Right atrium auricular region (tissue), 2 donors: Measurements from ENCODE around the gene EWSR1. TPM values are rescaled to one million over a fixed set of nuclear protein-coding genes. Genes with fewer than 3 reads are reported as not detected.

Experiments
- DNase-seq: peaks from one replicate; pipeline ENCODE4 v3.0.0-alpha.2; 2019; ENCODE audit warnings: low spot score
- H3K27ac ChIP-seq, 2 donors: fragments of 200-600 bp; sonication (generic); 1 replicate in 1 of 2; 2 replicates in 1 of 2; pipeline ENCODE4 v1.5.1; 2016 to 2019
- H3K27me3 ChIP-seq, 2 donors: fragments of 200-600 bp; sonication (generic); one replicate each; pipeline versions ENCODE4 v1.5.1 to v1.6.0; 2017 to 2019
- H3K36me3 ChIP-seq: fragments of 200-600 bp; sonication (generic); one replicate; pipeline ENCODE4 v1.5.1; 2016
- H3K4me1 ChIP-seq, 2 donors: fragments of 200-600 bp; sonication (generic); one replicate each; pipeline versions ENCODE4 v1.5.1 to v1.6.0; 2017 to 2019
- H3K4me3 ChIP-seq, 2 donors: fragments of 200-600 bp; sonication (generic); 1 replicate in 1 of 2; 2 replicates in 1 of 2; pipeline ENCODE4 v1.5.1; 2017 to 2019; ENCODE audit warnings: mild to moderate bottlenecking in 1 of 2, moderate library complexity in 1 of 2
- H3K9me3 ChIP-seq, 2 donors: fragments of 200-600 bp; sonication (generic); one replicate each; pipeline ENCODE4 v1.5.1; 2019
- total RNA-seq, 2 donors: library from RNA; depleted of rRNA; stranded (reverse); fragments of >200 nt; gene quantifications; one replicate each; pipeline ENCODE4 v1.1.0, GENCODE V29; 2016
- TF ChIP-seq, protein P1 (sequence below), 2 donors: fragments of 200-600 bp; sonication (generic); IDR thresholded peaks; one replicate each; pipeline ENCODE4 v1.5.1; 2019; ENCODE audit warnings: antibody characterized with exemption in 2 of 2

Gene EWSR1
- total RNA-seq, 2 donors from 2014 or later = 153 to 179 TPM

DNA sequence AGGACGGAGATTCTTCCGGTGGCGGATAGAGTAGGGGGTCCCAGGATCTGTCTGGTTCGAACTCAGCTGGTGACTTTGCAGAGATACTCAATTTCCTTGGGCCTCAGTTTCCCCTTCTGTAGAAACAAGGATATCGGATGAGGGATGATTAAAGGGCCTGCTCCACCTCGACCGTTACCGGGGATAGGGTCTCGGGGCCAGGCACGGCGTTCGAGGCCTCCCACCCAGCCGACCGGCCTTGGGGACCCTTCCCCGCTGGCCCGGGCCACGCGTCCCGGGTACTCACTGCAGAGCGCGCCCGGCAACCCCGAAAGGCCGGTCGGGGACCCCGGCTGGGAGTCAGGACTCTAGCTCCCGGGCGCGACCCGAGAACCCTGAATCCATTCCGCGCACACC, 608 bp upstream of the EWSR1 start:
- no peak for DNase-seq
- peaks cover 24% of the 10 kb centered on the region for H3K36me3 ChIP-seq
- peak overlapping the region; percentile 99 for H3K27ac ChIP-seq
- peaks cover 0 to 51% of the 10 kb centered on the region in 2 donors for H3K4me1 ChIP-seq
- TF ChIP-seq, protein P1, sequence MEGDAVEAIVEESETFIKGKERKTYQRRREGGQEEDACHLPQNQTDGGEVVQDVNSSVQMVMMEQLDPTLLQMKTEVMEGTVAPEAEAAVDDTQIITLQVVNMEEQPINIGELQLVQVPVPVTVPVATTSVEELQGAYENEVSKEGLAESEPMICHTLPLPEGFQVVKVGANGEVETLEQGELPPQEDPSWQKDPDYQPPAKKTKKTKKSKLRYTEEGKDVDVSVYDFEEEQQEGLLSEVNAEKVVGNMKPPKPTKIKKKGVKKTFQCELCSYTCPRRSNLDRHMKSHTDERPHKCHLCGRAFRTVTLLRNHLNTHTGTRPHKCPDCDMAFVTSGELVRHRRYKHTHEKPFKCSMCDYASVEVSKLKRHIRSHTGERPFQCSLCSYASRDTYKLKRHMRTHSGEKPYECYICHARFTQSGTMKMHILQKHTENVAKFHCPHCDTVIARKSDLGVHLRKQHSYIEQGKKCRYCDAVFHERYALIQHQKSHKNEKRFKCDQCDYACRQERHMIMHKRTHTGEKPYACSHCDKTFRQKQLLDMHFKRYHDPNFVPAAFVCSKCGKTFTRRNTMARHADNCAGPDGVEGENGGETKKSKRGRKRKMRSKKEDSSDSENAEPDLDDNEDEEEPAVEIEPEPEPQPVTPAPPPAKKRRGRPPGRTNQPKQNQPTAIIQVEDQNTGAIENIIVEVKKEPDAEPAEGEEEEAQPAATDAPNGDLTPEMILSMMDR (IDR thresholded peaks at IDR 0.05) = no peak
- no peaks in the 10 kb centered on the region for H3K9me3 ChIP-seq
- peak overlapping the region; percentile 89 to 93 for H3K4me3 ChIP-seq
- no peaks in the 10 kb centered on the region for H3K27me3 ChIP-seq

DNA sequence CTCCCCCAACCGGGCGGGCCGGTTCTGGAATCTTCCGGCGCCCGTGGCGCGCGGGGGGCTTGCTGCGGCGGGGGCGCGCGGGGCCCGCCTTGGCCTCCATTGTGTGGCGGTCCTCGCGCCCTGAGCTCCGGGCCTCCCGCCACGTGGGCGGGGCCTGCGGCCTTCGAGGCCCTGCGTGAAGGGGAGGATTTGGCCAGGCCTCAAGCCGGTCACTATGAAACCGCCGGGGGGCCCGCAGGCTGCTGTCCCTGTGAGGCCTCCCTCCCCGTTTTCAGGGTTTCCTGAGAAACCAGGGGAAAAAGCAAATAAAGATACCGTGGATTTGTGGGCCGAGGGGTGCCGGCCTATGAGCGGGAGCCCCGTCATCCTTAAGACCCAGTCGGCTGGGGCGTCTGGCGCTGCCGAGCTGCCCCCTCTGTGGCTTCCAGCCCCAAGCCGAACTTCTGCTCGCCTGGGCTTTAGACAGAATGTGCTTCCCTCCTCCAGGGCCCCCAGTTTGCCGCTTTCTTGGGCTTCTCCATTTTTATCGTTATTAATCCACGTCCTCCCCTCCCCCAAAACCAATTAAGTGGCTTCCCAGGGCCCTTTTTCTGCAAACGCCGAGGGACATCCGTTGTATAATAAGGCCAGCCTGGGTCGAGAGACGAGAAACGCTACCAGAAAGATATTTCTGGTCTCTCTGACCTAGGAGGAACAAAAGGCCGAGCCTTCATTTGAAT, 602 bp downstream of the EWSR1 start:
- Histone ChIP-seq H3K4me3 (peak overlapping the region; percentile 89 to 93), H3K27me3 (no peaks in the 10 kb centered on the region), H3K4me1 (peaks cover 0 to 53% of the 10 kb centered on the region in 2 donors), H3K36me3 (peaks cover 33% of the 10 kb centered on the region), H3K27ac (peak overlapping the region; percentile 99), H3K9me3 (no peaks in the 10 kb centered on the region)
- TF ChIP-seq, protein P1 (IDR thresholded peaks at IDR 0.05) = no peak
- DNase-seq = peak; percentile 65

DNA sequence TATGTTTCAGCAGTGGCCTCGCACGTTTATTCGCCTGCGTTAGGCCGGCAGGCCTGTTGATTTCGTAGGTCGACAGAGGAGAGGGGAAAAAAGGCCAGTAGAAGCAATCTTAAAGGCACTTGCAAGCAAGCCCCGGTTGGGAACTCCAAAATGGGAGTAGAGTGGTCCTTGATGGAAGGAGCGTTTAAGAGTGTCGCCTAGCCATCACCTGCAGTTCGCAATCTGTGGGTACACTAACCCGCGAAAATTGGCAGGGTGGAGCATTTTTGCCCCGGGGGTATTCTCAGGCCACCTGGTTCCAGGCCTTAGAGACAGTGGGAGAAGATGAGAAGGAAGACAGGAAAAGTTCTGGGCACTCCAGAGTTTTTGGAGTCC, 1.1 kb downstream of the EWSR1 start:
- H3K27me3 ChIP-seq = no peaks in the 10 kb centered on the region
- H3K9me3 ChIP-seq = no peaks in the 10 kb centered on the region
- peak overlapping the region; percentile 99 for H3K27ac ChIP-seq
- DNase-seq = peak; percentile 40
- peaks cover 0 to 53% of the 10 kb centered on the region in 2 donors for H3K4me1 ChIP-seq
- peak overlapping the region; percentile 89 to 93 for H3K4me3 ChIP-seq
- TF ChIP-seq, protein P1 (IDR thresholded peaks at IDR 0.05) = no peak
- peaks cover 33% of the 10 kb centered on the region for H3K36me3 ChIP-seq

DNA sequence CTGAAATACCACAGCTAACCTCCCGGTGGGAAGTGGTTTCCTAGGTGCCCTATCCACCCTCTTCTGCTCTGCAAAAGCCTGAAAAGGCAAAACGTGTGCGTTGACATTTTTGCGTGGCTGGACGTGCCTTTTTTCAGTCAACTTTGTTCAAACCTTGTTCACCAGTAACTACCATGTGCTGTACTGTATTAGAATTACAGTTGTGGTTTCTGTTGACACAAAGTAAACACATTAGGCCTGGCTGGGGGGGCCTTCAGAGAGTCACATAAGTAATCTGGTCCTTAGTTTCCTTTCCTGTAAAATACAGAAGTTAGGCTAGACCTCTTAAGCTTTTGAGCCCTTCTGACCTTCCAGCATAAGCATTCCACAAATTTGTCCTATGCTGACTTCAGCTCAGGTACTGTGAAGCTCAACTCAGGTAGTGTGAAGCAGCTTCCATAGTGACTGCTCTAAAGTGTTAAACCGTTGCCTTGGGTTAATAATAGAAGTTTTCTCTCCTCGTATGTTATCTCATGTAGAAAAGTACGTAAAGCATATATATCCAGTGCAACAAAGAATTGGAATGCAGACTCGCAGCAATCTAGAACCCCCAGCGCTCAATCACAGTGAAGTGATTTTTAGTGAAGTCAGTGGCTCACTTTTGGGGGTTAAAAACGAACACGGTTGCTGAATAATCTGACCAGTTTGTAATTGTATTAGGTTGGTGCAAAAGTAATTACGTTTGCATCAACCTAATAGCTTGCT, 1.8 kb downstream of the EWSR1 start:
- Histone ChIP-seq H3K36me3 (peaks cover 34% of the 10 kb centered on the region), H3K27me3 (no peaks in the 10 kb centered on the region)

DNA sequence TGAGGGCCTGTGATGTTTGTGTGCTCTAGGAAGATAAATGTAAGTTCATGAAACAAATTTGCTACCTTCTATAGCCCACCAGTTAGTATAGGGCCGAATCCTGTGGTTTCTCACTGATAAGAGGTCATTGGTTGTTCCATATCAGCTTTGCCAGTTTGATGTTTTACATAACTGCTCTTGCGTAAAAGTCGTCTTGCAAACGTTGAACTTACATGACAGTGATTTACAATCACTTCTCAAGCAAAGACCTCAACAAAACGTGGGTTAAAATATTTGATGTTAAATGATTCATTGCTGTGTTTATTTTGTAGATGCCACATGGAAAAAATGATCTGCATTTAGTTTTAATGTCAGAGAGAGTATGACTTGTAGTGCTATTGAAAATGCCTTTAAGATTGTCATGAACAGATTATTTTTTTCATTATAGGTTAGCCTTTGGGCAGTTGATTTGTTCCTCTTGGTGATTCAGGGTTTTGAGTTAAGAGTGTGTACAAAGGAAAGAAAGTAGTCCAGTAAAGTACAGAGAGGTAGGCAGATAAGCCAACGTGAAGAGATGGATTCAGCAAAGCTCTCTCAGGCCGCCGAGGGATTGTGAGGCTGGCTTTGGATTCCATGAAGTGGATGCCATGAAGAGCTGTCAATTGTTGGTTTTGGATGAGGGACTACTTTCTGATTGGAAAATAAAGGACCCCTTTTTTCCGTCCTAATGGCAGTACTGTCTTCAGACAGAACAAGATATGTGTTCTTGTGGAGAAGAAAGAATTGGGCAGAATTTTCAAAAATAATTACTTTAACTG, 2.6 kb downstream of the EWSR1 start:
- Histone ChIP-seq H3K4me1 (peaks cover 0 to 53% of the 10 kb centered on the region in 2 donors), H3K27me3 (no peaks in the 10 kb centered on the region), H3K36me3 (peaks cover 35% of the 10 kb centered on the region), H3K4me3 (peak overlapping the region; percentile 89 to 93), H3K9me3 (no peaks in the 10 kb centered on the region), H3K27ac (no peak overlapping the region)
- peak; percentile 52 for DNase-seq
- TF ChIP-seq, protein P1 (IDR thresholded peaks at IDR 0.05) = no peak

More for the DNA sequence above, 1.8 kb downstream of the EWSR1 start:
- H3K27ac ChIP-seq = peak overlapping the region in 1 of 2 donors; percentile 99
- H3K9me3 ChIP-seq = no peaks in the 10 kb centered on the region
- DNase-seq = no peak
- H3K4me1 ChIP-seq = peaks cover 0 to 53% of the 10 kb centered on the region in 2 donors
- TF ChIP-seq, protein P1 (IDR thresholded peaks at IDR 0.05) = no peak
- H3K4me3 ChIP-seq = peak overlapping the region; percentile 89 to 93
